ENCODE measurements around the gene CLEC11A.

DNA sequence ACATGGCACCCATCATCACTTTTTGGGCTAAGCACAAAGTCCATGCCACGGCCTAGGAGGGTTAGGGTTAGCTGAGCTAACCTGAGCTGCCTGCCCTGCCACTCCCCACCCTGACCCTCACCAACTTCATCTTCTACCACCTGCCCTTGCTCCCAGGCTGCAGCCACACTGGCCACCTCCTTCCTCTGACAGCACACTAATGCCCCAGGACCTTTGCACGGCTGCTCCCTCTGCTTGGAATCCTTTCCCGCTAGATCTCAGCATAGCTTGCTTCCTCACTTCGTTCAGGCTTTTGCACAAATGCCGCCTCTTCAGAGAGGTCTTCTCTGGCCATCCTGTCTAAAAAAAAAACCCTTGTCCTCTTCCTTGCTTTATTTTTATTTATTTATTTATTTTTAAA, 16.8 kb upstream of the CLEC11A start:
- TF ChIP-seq POLR2A (IDR thresholded peaks at IDR 0.05), result no peak
- TF ChIP-seq, protein P1, sequence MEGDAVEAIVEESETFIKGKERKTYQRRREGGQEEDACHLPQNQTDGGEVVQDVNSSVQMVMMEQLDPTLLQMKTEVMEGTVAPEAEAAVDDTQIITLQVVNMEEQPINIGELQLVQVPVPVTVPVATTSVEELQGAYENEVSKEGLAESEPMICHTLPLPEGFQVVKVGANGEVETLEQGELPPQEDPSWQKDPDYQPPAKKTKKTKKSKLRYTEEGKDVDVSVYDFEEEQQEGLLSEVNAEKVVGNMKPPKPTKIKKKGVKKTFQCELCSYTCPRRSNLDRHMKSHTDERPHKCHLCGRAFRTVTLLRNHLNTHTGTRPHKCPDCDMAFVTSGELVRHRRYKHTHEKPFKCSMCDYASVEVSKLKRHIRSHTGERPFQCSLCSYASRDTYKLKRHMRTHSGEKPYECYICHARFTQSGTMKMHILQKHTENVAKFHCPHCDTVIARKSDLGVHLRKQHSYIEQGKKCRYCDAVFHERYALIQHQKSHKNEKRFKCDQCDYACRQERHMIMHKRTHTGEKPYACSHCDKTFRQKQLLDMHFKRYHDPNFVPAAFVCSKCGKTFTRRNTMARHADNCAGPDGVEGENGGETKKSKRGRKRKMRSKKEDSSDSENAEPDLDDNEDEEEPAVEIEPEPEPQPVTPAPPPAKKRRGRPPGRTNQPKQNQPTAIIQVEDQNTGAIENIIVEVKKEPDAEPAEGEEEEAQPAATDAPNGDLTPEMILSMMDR (IDR thresholded peaks at IDR 0.05), result no peak

Measured in right lobe of liver (tissue), 4 donors.